Left ventricle myocardium inferior (tissue), 1 donor: Measurements from ENCODE around the gene GPR35. TPM values are rescaled to one million over a fixed set of nuclear protein-coding genes. Genes with fewer than 3 reads are reported as not detected.

Source experiments
- DNase-seq: peaks from one replicate; pipeline ENCODE4 v3.0.0-alpha.2; 2020
- H3K27ac ChIP-seq: fragments of 200-600 bp; replicated peaks from 2 replicates; pipeline ENCODE4 v1.8.0; 2021
- H3K27me3 ChIP-seq: fragments of 200-600 bp; 2 replicates; pipeline ENCODE4 v1.8.0; 2021; ENCODE audit warnings: low read depth
- H3K36me3 ChIP-seq: fragments of 200-600 bp; 2 replicates; pipeline ENCODE4 v1.8.0; 2021
- H3K4me1 ChIP-seq: fragments of 200-600 bp; 2 replicates; pipeline ENCODE4 v1.8.0; 2021
- H3K4me3 ChIP-seq: fragments of 200-600 bp; 2 replicates; pipeline ENCODE4 v1.8.0; 2021; ENCODE audit warnings: mild to moderate bottlenecking, moderate library complexity
- H3K9me3 ChIP-seq: fragments of 200-600 bp; replicated peaks from 2 replicates; pipeline ENCODE4 v1.8.0; 2021
- CTCF ChIP-seq: fragments of 200-600 bp; IDR thresholded peaks from 2 replicates; pipeline ENCODE4 v1.8.0; 2021; ENCODE audit warnings: antibody characterized with exemption, mild to moderate bottlenecking, borderline replicate concordance
- intact Hi-C: fragments of 100-400 bp; cut with micrococcal nuclease; formaldehyde crosslinking; loops from one replicate; pipeline ENCODE4 v1.11.0; 2022
- total RNA-seq: library from RNA; stranded (reverse); fragmentation: NEBNext Ultra II Directional; extraction: Animal tissue kit (Norgen Biotek cat#: 25700); gene quantifications from one replicate; pipeline ENCODE4 v1.2.1, GENCODE V29; 2021
- donor health status: DM: no; HTN: yes; CAD: no; lungs with severe emphysema.

Gene GPR35
- total RNA-seq, 1 donor from 2014 or later, result 1.3 TPM

- no peak overlapping the region for H3K27ac ChIP-seq
- no peak overlapping the region for H3K4me3 ChIP-seq
- H3K4me1 ChIP-seq, result no peaks in the 10 kb centered on the region
- H3K36me3 ChIP-seq, result peaks cover 4% of the 10 kb centered on the region
- peak; percentile 12 for DNase-seq
- no peaks in the 10 kb centered on the region for H3K9me3 ChIP-seq
- TF ChIP-seq CTCF, result no peak
- intact Hi-C loops, result no loop called here
- no peaks in the 10 kb centered on the region for H3K27me3 ChIP-seq
Observed at GRCh38 chr2:240620149-240620731, 5.0 kb upstream of the GPR35 start.

- no peak overlapping the region for H3K4me3 ChIP-seq
- intact Hi-C loops, result no loop called here
- H3K36me3 ChIP-seq, result peaks cover 4% of the 10 kb centered on the region
- H3K4me1 ChIP-seq, result no peaks in the 10 kb centered on the region
- no peak for TF ChIP-seq CTCF
- no peaks in the 10 kb centered on the region for H3K9me3 ChIP-seq
- no peak overlapping the region for H3K27ac ChIP-seq
- no peaks in the 10 kb centered on the region for H3K27me3 ChIP-seq
- DNase-seq, result no peak
Observed at GRCh38 chr2:240620859-240621258, 4.4 kb upstream of the GPR35 start.

GRCh38 chr2:240622060-240622411 is 3.2 kb upstream of the GPR35 start:
- intact Hi-C loops, result no loop called here
- Histone ChIP-seq H3K4me1 (no peaks in the 10 kb centered on the region), H3K27me3 (no peaks in the 10 kb centered on the region), H3K9me3 (no peaks in the 10 kb centered on the region), H3K36me3 (peaks cover 4% of the 10 kb centered on the region), H3K27ac (no peak overlapping the region), H3K4me3 (no peak overlapping the region)
- no peak for TF ChIP-seq CTCF
- DNase-seq, result peak; percentile 9

GRCh38 chr2:240622531-240623235 is 2.6 kb upstream of the GPR35 start:
- H3K27ac ChIP-seq, result no peak overlapping the region

GRCh38 chr2:240623531-240624010 is 1.7 kb upstream of the GPR35 start:
- DNase-seq, result peak; percentile 2
- TF ChIP-seq CTCF, result no peak
- intact Hi-C loops, result no loop called here
- no peak overlapping the region for H3K27ac ChIP-seq
- no peaks in the 10 kb centered on the region for H3K27me3 ChIP-seq
- H3K36me3 ChIP-seq, result no peaks in the 10 kb centered on the region
- H3K9me3 ChIP-seq, result no peaks in the 10 kb centered on the region
- H3K4me1 ChIP-seq, result no peaks in the 10 kb centered on the region
- H3K4me3 ChIP-seq, result no peak overlapping the region

More at GRCh38 chr2:240622531-240623235, 2.6 kb upstream of the GPR35 start:
- TF ChIP-seq CTCF, result no peak
- intact Hi-C loops, result no loop called here
- Histone ChIP-seq H3K27me3 (no peaks in the 10 kb centered on the region), H3K4me1 (no peaks in the 10 kb centered on the region), H3K4me3 (no peak overlapping the region), H3K9me3 (no peaks in the 10 kb centered on the region), H3K36me3 (peaks cover 3% of the 10 kb centered on the region)
- DNase-seq, result peak; percentile 18
